Smooth muscle cell (in vitro differentiated cells): ENCODE measurements around the gene VWA8. TPM values are rescaled to one million over a fixed set of nuclear protein-coding genes. Genes with fewer than 3 reads are reported as not detected.
A peak's percentile ranks its signal among the peaks of the same experiment; 100 is the strongest.

Experiments used
- DNase-seq: peaks from one replicate; lab custom pipeline; 2025; ENCODE audit not compliant: unreplicated experiment; lab: John Stamatoyannopoulos, UW
- H2AFZ ChIP-seq: fragments of 200-600 bp; sonication (generic); 2 replicates; pipeline ENCODE4 v1.6.0; 2016; ENCODE audit warnings: antibody characterized with exemption, low read depth, mild to moderate bottlenecking
- H3F3A ChIP-seq: fragments of 200-600 bp; sonication (generic); 2 replicates; pipeline ENCODE4 v1.6.0; 2017; ENCODE audit warnings: antibody characterized with exemption, low read depth
- H3K27ac ChIP-seq: fragments of 200-600 bp; sonication (generic); 2 replicates; pipeline ENCODE4 v1.5.1; 2016; ENCODE audit warnings: low read depth, mild to moderate bottlenecking
- H3K27me3 ChIP-seq: fragments of 200-600 bp; sonication (generic); 2 replicates; pipeline ENCODE4 v1.6.1; 2016; ENCODE audit warnings: low read depth, mild to moderate bottlenecking
- H3K36me3 ChIP-seq: fragments of 200-600 bp; sonication (generic); 2 replicates; pipeline ENCODE4 v1.5.1; 2016; ENCODE audit warnings: low read depth
- H3K4me1 ChIP-seq: fragments of 200-600 bp; sonication (generic); 2 replicates; pipeline ENCODE4 v1.5.1; 2016; ENCODE audit warnings: low read depth
- H3K4me2 ChIP-seq: fragments of 200-600 bp; sonication (generic); 2 replicates; pipeline ENCODE4 v1.6.0; 2016; ENCODE audit warnings: mild to moderate bottlenecking
- H3K4me3 ChIP-seq: fragments of 200-600 bp; sonication (generic); 2 replicates; pipeline ENCODE4 v1.5.1; 2016; ENCODE audit warnings: mild to moderate bottlenecking
- H3K79me2 ChIP-seq: fragments of 200-600 bp; sonication (generic); 2 replicates; pipeline ENCODE4 v1.6.0; 2016; ENCODE audit warnings: low read depth, mild to moderate bottlenecking
- H3K9ac ChIP-seq: fragments of 200-600 bp; sonication (generic); 2 replicates; pipeline ENCODE4 v1.6.0; 2016; ENCODE audit warnings: low read depth
- H3K9me3 ChIP-seq: fragments of 200-600 bp; sonication (generic); replicated peaks from 2 replicates; pipeline ENCODE4 v1.5.1; 2016; ENCODE audit warnings: low read depth
- H4K20me1 ChIP-seq: fragments of 200-600 bp; sonication (generic); 2 replicates; pipeline ENCODE4 v1.6.0; 2016; ENCODE audit warnings: low read depth
- WGBS: methylation state at CpG from one replicate; pipeline ENCODE4 v1.1.7; 2016; ENCODE audit warnings: low lambda C conversion rate; 5-methylcytosine and 5-hydroxymethylcytosine counted together
- polyA plus RNA-seq: library from polyadenylated mRNA; unstranded; fragments of >200 nt; fragmentation: Nextera tagmentation; extraction: Ambion mirVana; gene quantifications from 2 replicates; pipeline ENCODE4 v1.2.1, GENCODE V29; 2016
- total RNA-seq: library from RNA; depleted of rRNA; stranded (reverse); fragments of >200 nt; gene quantifications from 2 replicates; pipeline ENCODE4 v1.2.3, GENCODE V29; 2014
- TF ChIP-seq, protein P1 (sequence below): fragments of 200-600 bp; sonication (generic); IDR thresholded peaks from 2 replicates; pipeline ENCODE4 v1.5.1; 2017; ENCODE audit warnings: borderline replicate concordance, mild to moderate bottlenecking, antibody characterized with exemption; ENCODE audit not compliant: insufficient read depth, poor library complexity, severe bottlenecking

VWA8 gene
- total and polyA plus RNA-seq, 2 experiments from 2014 or later, result 2.6 to 14.4 TPM

GRCh38 chr13:41995946-41996345 lies 35.0 kb upstream of the VWA8 start:
- H3K79me2 ChIP-seq, result no peaks in the 10 kb centered on the region
- peaks cover 5% of the 10 kb centered on the region for H3F3A ChIP-seq
- H3K4me1 ChIP-seq, result peaks cover 4% of the 10 kb centered on the region
- H3K9me3 ChIP-seq, result no peaks in the 10 kb centered on the region
- H2AFZ ChIP-seq, result no peak overlapping the region
- TF ChIP-seq, protein P1, sequence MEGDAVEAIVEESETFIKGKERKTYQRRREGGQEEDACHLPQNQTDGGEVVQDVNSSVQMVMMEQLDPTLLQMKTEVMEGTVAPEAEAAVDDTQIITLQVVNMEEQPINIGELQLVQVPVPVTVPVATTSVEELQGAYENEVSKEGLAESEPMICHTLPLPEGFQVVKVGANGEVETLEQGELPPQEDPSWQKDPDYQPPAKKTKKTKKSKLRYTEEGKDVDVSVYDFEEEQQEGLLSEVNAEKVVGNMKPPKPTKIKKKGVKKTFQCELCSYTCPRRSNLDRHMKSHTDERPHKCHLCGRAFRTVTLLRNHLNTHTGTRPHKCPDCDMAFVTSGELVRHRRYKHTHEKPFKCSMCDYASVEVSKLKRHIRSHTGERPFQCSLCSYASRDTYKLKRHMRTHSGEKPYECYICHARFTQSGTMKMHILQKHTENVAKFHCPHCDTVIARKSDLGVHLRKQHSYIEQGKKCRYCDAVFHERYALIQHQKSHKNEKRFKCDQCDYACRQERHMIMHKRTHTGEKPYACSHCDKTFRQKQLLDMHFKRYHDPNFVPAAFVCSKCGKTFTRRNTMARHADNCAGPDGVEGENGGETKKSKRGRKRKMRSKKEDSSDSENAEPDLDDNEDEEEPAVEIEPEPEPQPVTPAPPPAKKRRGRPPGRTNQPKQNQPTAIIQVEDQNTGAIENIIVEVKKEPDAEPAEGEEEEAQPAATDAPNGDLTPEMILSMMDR, result no peak
- no peak overlapping the region for H3K9ac ChIP-seq
- no peak for DNase-seq
- H3K27me3 ChIP-seq, result no peaks in the 10 kb centered on the region
- H3K27ac ChIP-seq, result peak overlapping the region; percentile 57
- WGBS, result 10% methylated on average over 5 of the region's 5 CpGs
- no peaks in the 10 kb centered on the region for H4K20me1 ChIP-seq
- no peaks in the 10 kb centered on the region for H3K36me3 ChIP-seq
- peak overlapping the region; percentile 26 for H3K4me2 ChIP-seq
- H3K4me3 ChIP-seq, result no peak overlapping the region

DNA sequence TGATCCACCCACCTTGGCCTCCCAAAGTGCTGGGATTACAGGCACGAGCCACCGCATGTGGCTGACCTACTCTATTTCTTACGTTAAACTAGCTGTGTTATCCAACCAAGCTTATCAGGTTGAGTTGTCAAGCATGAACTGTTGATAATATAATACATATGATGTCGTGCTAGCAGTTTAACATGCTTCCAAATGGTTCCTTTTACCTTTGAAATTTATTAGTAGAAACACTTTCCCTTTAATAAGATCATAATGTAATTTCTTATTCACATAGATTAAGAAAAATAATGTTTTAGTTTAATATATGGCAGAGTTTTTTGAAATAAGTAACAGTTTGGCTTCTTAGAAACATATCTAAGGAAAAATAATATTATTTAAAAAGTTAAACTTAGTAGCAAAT lies 34.4 kb upstream of the VWA8 start:
- Histone ChIP-seq H3K27me3 (no peaks in the 10 kb centered on the region), H3K4me3 (no peak overlapping the region), H3F3A (no peaks in the 10 kb centered on the region), H3K27ac (peak overlapping the region; percentile 57), H2AFZ (no peak overlapping the region), H3K9ac (no peak overlapping the region), H3K9me3 (no peaks in the 10 kb centered on the region), H3K4me1 (no peaks in the 10 kb centered on the region), H3K36me3 (no peaks in the 10 kb centered on the region), H3K4me2 (peak overlapping the region; percentile 26), H4K20me1 (no peaks in the 10 kb centered on the region), H3K79me2 (no peaks in the 10 kb centered on the region)
- DNase-seq, result no peak
- WGBS, result 53% methylated on average over 4 of the region's 4 CpGs
- TF ChIP-seq, protein P1, result no peak

GRCh38 chr13:41994696-41995095 lies 33.8 kb upstream of the VWA8 start:
- H3K4me1 ChIP-seq, result no peaks in the 10 kb centered on the region
- no peaks in the 10 kb centered on the region for H3K27me3 ChIP-seq
- H4K20me1 ChIP-seq, result no peaks in the 10 kb centered on the region
- H2AFZ ChIP-seq, result no peak overlapping the region
- no peak for DNase-seq
- WGBS, result 20% methylated on average over 1 of the region's 1 CpG
- H3K36me3 ChIP-seq, result no peaks in the 10 kb centered on the region
- H3K27ac ChIP-seq, result no peak overlapping the region
- no peak overlapping the region for H3K9ac ChIP-seq
- H3K4me3 ChIP-seq, result no peak overlapping the region
- TF ChIP-seq, protein P1, result no peak
- no peak overlapping the region for H3K4me2 ChIP-seq
- H3K79me2 ChIP-seq, result no peaks in the 10 kb centered on the region
- H3K9me3 ChIP-seq, result no peaks in the 10 kb centered on the region
- H3F3A ChIP-seq, result no peaks in the 10 kb centered on the region

- TF ChIP-seq, protein P1, result no peak
- Histone ChIP-seq H3K9ac (no peak overlapping the region), H2AFZ (no peak overlapping the region), H3K9me3 (no peaks in the 10 kb centered on the region), H3K27me3 (no peaks in the 10 kb centered on the region), H3K4me2 (no peak overlapping the region), H3K79me2 (no peaks in the 10 kb centered on the region), H3K36me3 (no peaks in the 10 kb centered on the region), H3K4me1 (no peaks in the 10 kb centered on the region), H3K27ac (no peak overlapping the region), H3F3A (no peaks in the 10 kb centered on the region), H4K20me1 (no peaks in the 10 kb centered on the region), H3K4me3 (no peak overlapping the region)
- WGBS, result 96% methylated on average over 1 of the region's 1 CpG
- DNase-seq, result no peak
These were observed 31.0 kb upstream of the VWA8 start for GRCh38 chr13:41991936-41992335.
